NCI-H446 treated with DMSO at 0.1 percent for 48 hours (cell line): ENCODE measurements around the gene SLC22A6.

Source experiments
- DNase-seq: peaks from one replicate; lab custom pipeline; 2025; lab: John Stamatoyannopoulos, UW

Gene SLC22A6

DNA sequence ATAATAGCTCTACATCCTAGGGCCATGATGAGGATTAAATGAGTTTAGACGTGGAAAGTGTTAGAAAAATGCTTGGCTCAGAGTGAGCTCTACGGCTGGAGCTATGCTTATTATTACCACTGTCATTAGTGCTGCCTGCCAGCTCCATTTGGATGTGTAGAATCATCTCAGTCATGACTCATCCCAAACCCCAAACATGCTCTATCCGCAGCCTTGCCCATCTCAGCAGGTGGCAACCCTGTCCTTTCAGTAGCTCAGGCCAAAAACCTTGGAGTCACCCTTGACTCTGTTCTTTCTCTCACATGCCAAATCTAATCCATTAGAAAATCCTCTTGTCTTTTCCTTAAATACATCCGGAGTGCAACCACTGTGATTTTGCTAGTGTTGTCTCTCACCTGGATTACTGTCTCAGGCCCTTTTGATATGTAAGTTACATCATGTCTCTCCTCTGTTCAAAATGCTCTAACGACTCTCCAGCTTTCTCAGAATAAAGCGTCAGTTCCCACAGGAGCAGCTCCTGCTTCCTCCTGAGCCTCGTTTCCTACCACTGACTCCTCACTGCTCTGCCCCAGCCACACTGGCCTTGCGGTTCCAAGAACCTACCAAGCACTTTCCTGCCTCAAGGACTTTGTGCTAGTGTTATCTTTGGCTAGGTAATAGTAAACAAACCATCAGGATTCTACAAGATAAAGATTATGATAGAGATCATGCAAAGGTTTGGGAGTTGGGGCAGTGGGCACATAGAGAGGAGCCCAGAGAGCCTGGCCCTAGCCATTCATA is 53.1 kb downstream of the SLC22A6 start:
- peak; percentile 35 for DNase-seq

DNA sequence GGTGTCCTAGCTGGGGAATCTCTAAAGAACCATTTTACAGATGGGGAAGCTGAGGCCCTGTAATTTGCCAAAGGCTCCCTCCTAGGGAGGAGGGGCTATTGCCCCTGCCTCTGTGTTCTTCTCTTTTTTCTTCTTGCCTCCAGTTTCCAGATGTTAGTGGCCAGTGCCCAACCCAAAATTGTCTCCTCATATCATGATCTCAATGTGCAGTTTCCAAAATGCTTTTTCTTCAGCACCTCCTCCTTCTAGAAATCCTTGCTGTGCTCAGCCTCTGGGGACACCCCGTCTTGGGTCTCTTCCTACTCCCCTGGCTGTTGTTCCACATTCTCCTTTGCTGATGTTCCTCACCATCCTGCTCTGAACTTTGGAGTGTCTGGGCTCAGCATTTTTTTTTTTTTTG is 54.1 kb downstream of the SLC22A6 start:
- no peak for DNase-seq

DNA sequence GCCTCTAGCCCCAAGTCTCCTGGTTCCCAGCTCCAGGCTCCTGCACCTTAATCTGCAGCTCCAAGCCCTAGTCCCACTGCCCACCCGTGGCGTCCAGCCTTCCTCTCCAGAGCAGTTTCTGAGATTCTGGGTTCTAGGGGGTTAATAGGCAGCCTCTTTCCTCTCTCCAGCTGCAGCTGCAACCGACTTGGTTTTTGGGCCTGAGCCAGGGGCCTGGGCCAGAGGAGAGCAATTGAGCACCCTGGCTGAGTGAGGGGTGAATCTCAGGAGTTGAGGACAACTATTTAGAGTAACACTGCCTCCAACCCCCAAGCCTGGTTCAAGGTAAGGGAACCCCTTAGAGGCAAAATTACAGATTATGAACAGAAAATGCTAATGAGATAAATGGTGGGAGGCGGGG is 54.6 kb downstream of the SLC22A6 start:
- DNase-seq: no peak

DNA sequence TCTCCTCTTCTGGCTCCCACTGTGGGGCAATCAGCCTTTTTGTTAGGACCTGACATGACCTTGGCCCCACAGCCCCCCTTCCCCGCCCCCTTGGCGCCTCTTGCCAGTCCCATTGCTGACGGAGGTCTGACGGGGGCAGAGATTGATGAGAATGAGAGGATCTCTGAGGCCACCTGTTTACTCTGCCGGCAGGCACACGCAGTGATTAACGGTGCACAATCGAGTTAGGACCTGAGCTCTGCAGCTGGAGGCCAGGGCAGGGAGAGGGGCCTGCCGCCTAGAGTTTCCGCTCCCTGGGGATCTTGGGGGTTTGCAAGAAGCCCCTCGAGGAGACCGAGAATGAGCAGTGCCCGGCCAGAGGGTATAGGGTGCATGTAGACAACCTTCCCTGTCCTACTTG is 56.8 kb downstream of the SLC22A6 start:
- DNase-seq: no peak

DNA sequence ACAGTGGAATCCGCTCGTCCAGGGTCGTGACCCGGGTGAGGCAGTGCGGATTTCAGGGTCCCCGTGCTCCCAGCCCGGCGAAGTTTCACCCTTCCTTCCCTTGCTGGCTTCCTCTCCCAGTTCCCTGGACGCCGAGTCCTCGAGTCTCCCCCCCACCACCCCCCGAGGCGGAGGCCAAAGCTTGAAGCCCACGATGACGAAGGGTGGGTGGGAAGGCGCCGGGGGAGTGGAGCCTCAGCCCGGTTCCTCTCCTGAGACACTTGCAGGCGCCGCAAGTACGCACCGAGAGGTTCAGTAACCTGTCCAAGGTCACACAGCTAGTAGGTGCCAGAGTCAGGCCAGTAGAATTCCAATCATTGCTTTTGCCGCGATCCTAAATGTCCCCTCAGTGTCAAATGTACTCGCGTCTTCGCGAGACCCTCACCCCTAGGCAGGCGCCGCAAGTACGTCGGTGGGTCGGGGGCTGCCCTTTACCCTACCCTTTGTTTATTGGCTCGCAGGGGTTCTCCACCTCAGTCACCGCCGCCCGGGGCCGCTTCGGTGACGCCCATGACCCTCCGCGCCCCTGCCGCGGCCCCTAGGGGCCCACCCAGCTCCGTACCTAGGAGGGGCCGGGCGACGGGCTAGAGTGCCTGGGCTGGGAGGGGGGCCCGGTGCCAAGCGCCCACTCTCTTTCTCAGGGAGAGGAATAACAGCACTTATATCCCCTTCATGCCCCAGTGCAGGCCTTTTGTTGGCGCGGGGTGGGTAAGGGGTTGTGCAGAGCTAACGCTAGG is 57.9 kb downstream of the SLC22A6 start:
- no peak for DNase-seq
